HG03045 (cell line): ENCODE results near the gene LINGO4.

Experiments
- ATAC-seq: cut with Tn5 transposase; IDR thresholded peaks from one replicate; pipeline ENCODE4 v1.9.1; 2021; ENCODE audit warnings: mild to moderate bottlenecking, moderate library complexity; ENCODE audit not compliant: unreplicated experiment

The LINGO4 gene, protein sequence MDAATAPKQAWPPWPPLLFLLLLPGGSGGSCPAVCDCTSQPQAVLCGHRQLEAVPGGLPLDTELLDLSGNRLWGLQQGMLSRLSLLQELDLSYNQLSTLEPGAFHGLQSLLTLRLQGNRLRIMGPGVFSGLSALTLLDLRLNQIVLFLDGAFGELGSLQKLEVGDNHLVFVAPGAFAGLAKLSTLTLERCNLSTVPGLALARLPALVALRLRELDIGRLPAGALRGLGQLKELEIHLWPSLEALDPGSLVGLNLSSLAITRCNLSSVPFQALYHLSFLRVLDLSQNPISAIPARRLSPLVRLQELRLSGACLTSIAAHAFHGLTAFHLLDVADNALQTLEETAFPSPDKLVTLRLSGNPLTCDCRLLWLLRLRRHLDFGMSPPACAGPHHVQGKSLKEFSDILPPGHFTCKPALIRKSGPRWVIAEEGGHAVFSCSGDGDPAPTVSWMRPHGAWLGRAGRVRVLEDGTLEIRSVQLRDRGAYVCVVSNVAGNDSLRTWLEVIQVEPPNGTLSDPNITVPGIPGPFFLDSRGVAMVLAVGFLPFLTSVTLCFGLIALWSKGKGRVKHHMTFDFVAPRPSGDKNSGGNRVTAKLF

DNA sequence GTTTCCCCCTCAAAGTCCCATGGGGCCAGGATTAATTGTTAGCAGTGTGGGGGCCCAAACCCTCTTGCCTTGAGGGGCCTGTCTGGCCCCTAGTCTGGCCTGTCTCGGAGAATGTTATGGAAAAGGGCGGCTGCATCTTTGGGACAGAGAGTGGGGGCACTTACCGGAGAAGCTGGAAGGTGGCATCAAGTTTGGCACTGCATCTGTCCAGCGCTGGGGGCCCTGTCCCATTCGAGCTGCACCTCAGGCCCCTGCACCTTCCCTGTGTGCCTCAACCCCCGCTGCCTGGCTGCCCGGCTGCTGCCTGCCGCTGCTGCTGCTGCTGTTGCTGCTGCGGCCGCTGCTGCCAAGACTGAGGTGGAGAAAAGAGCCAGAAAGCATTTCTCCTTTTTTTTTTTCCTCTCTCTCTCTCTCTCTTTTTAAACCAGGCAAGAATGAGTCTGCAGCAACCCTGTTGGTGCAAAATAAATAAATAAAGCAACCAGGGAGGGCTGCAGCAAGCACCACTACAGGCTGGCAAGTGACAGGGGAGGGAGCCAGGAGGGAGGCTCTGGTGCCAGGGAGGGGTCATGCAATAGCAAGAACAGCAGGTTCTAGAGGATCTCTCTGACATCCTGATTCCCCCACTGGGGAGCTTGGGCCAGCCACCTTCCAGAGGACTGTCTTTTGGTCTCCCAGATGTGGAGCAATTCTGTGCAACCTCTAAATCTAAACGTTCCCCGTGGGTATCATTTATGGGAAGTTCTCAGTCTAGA lies at the start of gene LINGO4:
Gene LINGO4 (minus strand): TSS at position 354 of the 755 bp plus-strand sequence. CDS start 2,715 bp downstream, outside the sequence.
- no peak for ATAC-seq

DNA sequence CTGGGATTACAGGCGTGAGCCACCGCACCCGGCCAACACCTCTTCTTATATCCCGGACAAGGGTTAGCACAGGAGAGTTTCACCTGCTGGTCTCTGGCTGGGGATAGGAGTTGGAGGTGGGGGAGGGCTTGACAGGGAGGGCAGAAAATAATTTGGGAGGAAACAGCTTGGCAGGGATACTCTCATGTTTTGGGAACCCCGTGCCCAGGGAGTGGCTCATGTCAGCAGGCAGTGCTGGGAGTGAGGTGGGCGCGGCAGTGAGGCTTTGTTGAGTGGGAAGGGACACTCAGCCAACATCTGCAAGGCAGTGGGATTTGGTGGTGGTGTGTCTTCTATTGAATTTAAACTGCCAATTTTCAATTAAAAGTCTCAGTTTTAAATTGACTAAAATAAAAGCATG lies 49.4 kb upstream of the LINGO4 start:
- ATAC-seq = no peak

DNA sequence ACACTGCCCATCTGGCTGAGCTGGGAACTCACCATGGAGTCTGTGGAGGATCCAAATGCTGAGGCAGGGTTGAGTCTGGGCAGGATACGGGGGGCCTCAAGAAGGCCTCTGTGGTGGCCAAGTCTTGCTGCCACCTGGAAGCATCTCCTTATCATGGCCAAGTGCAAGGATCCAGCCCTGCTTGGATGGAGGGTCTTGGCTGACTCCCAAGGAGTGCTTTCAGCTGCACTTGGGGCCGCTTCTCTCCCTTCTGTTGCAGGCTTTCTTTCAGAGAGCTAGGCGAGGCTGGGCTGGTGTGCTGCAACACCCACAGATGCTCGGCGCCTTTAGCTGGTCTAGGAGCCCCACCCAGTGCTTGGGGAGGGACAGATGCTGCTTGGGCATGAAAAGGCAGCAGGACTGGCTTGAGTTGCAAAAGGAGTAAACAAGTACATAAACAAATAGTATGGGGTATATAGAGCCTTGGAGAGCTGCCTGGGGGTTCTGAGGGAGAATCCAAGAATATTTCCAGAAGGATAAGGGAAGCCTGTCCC lies 48.3 kb upstream of the LINGO4 start, which contains the start of gene THEM5:
Gene THEM5 (minus strand): TSS at position 302 of the 533 bp plus-strand sequence. CDS start 147 bp downstream, at position 155.
- no peak for ATAC-seq

DNA sequence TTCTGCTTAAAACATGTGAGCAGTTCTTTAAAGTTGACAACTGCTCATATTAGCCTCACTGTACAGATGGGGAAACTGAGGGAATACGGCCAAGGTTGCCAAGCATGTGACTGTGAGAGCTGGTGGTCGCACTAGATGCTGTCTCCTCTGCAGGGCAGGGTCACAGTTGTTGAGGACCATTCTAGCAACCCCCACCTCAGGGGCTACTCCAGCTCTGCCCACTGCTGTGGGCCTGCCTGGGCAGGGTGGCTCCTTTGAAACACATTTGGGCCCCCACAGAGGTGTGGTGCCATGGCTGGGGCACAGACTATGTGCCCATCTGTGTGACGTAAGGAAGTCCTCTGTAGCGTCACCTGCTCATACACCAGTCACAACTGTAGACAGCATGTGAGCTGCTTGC lies 47.5 kb upstream of the LINGO4 start:
- ATAC-seq = no peak

DNA sequence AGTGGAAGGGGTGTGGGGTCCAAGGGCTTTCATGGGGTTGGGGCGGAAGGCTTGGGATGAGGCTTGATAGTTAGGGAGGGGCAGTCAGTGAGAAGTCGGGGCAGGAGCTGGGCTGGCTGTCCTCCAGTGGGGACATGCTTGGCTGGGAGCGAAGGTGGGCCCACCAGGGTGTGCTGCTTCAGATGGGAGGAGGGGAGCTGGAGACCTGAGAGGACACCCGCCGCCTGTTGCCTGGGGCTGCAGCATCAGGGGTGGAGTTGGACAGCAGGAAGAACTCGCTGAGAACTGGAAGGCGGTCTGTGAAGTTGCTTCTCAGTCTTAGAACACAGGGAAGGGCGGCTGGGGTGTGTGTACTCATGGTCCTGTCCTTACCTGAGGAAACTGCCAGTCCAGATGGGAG lies 46.7 kb upstream of the LINGO4 start:
- ATAC-seq = no peak

DNA sequence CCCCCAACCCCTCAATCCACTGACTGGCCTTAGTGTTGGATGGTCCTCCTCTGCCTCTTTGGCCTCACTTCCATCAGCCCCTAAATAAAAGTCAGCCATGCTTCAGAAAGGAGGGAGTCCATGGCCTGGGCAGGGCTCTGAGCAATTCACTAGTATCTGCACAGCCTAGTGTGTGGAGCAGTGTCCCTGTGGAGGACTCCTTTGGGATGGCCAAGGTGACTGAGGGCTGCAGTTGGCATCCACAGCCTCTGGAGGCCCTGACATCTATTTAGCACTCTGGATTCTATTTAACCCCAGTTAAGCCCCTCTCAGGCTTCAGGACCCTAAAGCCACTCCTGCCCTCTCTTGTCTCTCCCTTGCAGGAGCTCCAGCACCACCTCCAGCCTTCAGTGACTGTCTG lies 44.7 kb upstream of the LINGO4 start:
- no peak for ATAC-seq

DNA sequence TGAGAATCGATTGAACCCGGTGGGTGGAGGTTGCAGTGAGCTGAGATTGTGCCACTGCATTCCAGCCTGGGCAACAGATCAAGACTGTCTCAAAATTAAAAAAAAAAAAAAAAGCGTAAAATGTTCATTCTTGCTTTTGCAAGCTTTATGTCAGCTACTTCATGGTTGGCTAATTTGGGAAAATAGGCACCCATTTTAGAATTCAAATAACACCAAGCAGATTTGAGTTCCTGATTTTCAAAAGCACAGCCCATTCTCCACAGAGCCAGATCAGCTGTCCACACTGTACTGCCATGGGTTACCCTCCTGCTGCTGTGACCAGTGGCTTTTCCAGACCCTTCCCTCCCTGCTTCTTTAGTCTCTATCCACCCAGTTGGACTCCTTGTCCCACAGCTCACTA lies 43.9 kb upstream of the LINGO4 start:
- ATAC-seq = no peak

DNA sequence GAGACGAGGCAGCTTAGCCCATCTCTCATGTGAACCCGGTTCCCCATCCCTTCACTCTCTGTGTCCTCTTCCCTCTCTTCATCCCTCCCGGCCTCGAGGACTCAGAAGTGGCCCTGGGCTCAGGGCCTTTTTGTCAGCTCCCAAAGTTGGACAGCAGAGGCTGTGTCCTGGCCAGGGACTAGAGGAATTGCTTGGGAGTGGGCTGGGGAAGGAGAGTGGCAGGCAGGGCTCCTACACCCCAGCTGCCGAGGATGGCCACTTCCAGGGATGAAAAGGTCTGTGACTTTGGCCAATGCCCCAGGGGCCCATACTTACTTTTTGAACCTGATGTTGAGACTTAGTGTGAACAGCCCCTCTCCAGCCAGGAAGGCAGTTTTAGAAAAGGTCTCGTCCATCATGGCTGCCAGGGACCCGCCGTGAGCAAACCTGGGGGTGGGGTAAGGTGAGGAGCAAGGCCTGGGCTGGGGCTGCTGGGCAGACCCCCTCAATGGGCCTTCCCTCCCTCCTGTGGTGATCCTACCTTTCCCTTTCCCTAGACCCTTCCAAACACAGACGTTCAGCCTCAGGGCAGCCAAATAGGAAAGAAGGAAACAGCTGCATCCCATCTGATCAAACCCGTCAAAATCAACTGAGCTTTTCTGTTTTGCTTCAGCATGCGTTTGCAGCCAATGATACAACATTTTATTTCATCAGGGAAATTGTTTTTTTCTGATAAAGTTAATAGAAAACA lies 42.8 kb upstream of the LINGO4 start:
- no peak for ATAC-seq

DNA sequence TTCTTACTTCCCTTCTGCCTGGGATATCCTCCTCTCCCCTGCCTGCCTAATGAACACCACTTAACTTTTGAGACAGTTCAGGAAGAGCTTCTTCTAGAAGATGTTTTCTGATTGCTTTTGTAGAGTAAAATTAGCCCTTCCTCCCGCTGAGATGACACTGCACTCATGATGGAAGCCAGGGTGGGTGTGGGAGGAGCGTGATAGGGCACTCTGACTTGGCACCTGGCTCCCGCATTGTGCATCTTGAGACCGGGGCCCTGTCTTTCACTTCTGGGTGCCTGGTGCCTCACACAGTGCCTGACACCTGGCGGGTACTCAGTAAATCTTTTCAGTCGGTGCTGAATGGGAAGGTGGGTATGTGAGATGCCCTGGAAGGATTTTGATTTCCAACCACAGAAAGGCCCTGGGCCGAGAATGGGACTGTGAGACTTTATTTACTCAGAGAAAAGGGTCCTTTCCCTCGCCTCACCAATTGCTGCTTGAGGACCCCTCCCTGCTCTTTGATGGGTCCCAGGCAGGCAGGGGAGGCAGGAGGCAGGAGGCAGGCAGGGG lies 41.5 kb upstream of the LINGO4 start:
- no peak for ATAC-seq

DNA sequence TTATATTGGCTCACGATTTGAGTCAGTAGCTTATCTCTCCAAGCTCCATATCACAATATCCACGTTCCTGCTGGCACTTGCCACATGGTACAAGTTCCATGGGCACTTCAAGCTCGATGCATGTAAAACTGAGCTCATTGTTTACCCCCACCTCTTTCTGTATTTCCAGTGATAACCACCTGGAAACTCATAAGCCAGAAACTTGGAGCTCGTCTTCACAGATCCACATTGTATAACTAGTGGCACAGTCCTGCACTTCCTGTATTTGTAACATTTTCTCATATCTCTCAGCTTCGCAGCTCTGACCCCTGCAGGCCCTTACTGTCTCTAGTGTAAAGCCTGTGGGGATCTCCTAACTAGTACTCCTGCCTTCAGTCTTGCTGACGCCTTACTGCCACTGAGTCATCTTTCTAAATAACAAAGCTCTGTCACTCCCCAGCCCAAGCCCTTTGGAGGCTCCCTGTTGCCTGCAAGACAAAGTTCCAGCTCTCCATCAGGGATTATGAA lies 40.9 kb upstream of the LINGO4 start:
- ATAC-seq = no peak

DNA sequence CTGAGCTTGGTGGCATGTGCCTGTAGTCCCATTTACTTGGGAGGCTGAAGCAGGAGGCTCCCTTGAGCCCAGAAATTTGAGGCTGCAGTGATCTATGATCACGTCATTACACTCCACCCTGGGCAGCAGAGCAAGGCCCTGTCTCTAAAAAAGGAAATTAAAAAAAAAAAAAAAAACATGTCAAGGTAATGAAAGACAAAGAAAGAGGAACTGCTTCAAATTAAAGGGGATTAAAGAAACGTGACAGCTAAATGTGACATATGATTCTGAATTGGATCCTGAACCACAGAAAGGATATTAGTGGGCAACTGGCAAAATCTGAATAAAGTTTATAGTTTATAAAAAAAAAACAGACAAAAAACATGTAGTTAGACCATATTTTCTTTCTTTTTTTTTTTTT lies 38.2 kb upstream of the LINGO4 start:
- no peak for ATAC-seq

DNA sequence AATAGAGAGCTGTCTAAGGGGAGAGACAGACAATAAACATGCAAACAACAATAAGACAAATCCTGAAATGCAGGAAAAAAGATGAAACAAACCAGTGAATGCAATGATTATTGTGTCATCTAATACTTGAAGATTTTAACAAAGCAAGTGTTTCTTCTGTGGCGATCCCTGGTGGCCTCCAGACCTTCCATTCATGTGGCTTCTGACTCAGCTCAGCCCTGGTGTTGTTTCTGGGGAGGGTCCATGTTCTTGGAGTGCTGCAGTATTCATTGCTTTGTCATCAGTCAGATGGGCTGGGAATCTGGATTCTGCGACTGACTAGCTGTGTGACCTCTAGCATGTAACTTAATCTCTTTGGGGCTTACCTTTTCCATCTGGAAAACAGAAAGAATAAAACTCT lies 35.9 kb upstream of the LINGO4 start:
- ATAC-seq = no peak

DNA sequence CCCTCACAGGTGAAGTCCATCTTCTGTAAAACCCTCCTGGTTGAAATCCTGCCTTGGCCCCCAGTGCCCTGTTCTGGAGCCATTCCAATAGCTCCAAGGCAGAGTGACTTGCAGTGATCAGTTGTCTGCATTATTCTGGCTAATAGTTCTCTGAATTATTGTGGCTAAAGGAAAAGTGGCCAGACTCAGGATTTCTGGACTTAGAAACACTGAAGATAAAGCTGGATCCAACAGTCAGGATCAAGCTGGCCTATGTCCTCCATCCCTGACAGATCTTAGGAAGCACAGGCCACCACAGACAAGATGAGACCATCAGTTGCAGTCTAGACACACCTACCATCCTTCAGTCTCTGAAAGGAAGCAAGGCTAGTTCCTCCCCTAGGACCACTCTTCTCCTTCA lies 35.2 kb upstream of the LINGO4 start:
- no peak for ATAC-seq

DNA sequence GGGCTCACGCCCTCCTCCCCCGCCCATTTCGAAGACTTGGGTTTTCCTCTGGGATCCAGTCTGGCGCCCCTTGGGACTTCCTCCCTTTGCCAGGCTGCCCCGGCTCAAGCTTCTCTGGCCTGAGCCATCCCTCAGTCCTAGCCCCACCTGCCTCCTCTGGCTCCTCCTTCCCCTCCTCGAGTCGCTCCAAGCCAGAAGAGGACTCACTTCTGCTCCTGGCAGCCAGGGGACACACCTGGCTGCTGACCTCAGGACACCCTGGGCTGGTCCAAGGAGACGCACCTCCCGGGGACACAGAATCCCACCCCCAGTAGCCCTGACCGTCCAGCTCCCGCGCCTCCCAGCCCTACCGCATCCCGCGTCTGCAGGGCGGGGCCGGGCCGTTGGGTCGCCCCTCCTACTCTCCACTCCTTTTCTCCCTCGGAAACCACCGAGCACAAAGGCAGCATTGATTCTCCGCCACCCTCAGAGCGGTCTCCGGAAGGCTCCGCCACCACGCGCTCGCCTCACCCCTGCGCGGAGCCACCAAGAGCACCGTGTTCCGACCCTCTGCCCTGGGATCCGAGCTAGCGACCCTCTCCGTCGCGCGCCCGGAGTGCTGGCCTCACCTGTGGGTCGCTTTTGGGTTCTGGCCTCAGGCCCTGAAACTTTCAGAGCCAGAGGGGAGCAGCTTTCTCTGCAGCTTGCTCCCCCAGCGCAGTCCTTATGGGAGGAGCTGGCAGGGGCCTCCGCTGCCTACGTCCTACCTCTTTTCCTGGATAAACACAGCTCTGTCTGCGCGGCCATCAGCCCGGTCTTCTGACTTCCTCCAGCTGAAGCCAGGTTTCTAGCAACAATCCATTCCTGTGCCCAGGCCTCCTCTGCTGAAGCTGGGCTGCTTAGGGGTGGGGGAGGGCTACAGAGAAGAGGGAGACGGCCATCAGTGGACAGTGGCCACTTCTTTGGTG lies 34.5 kb upstream of the LINGO4 start, which contains the start of gene C2CD4D:
Gene C2CD4D (minus strand): TSS at position 364 of the 947 bp plus-strand sequence. CDS start 831 bp downstream, outside the sequence.
- ATAC-seq = no peak

DNA sequence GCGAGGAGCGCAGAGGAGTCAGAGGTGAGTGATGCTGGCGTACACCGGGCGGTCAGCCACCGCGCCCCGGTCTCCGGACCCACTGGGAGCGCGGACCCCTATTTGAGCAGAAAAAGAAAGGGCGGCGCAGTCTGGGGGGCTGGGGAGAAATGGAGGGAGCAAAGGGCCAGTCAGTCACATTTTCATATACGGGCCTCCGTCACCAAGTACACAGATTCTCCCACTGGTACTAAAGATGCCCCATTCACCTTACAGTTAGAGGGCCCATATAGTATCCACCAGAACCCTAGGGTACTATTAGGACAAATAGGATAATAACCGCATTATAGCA lies 33.8 kb upstream of the LINGO4 start:
- no peak for ATAC-seq

DNA sequence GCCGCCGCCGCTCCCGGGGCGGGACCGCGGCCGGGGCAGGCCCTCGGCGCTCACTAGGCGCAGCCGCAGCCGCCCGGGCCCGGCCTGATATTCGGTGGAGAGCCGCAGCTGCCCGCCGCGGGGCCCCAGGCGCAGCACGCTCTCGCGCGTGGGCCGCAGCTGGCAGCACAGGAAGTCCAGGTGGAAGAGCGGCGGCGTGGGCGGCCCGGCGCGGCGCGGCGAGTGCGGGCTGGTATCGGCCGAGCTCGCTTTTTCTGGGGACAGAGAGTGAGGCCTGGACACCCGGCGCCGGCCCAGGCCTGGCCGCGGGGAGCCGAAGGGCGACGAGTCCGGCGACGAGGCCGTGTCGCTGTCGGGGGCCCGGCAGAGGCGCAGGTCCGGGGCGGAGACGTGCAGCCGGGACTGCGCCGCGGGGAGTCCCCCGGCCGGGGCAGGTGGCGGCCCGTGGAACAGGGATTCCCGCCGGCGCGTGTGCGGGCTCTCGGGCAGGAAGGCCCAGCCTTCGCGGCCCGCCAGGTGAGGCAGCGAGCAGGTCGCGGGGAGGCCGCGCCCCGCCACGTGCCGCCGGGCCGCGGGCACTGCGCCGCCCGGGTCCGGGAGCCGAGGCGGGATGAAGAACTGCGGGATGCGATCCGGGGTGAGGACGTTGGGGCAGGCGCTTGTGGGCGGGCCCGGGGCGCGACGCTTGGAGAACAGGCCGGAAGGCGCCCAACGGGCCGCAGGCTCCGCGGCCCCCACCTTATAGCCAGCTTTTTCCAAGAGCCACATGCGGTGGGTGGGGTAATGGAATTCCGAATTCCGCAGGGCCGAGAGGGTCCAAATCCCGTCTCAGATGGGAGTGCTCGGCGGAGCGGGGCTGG lies 33.2 kb upstream of the LINGO4 start:
- ATAC-seq = no peak

DNA sequence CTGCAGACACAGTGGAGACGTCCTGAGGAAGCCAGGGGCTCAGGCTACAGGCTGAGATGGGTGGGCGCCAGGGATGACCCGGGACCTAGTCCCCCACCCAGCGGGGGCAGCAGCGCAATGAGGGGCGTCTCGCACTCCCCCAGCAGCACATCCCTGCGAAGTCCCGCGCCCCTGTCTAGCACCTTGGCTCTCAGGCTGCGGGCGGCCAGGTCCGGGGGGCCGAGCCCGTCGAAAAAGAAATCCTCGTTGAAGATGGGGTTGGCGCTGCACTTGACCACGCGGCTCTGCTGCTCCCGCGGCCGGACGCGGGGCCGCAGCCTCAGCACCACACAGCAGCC lies 32.6 kb upstream of the LINGO4 start:
- no peak for ATAC-seq

DNA sequence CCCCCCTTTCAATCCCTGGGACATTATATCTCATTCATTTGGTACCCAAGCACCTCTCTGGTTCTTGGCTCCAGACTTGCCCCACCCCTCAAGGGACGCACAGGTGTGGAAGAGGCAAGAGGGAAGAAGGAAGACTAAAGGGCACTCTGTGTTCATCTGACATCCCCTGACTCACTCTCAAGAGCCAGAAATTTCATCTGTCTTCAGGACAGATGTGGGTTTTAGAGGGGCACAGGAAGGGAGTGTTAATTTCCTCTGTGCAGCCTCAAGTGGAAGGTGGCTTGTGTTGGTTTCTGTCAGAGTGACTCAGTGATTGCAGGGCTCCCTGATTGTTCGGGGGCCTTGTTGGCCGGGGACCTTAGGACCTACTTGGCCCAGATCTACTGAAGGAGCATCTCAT lies 32.0 kb upstream of the LINGO4 start:
- no peak for ATAC-seq
